Tibial nerve (tissue), 4 donors: Measurements from ENCODE around the gene MAN1A1. TPM values are rescaled to one million over a fixed set of nuclear protein-coding genes. Genes with fewer than 3 reads are reported as not detected.

ENCODE experiments used
- DNase-seq, 2 donors: peaks; one replicate each; pipeline ENCODE4 v3.0.0-alpha.2; 2019; ENCODE audit warnings: low spot score in 2 of 2
- H3K27ac ChIP-seq, 4 donors: fragments of 200-600 bp; sonication (generic) in 3 of 4; one replicate each; pipeline ENCODE4 v1.5.1; 2017 to 2019; ENCODE audit warnings: mild to moderate bottlenecking in 1 of 4
- H3K27me3 ChIP-seq, 2 donors: fragments of 200-600 bp; sonication (generic) in 1 of 2; one replicate each; pipeline versions ENCODE4 v1.5.1 to v1.6.0; 2017 to 2019
- H3K36me3 ChIP-seq, 3 donors: fragments of 200-600 bp; sonication (generic); one replicate each; pipeline ENCODE4 v1.5.1; 2018 to 2019
- H3K4me1 ChIP-seq, 4 donors: fragments of 200-600 bp; sonication (generic) in 3 of 4; one replicate each; pipeline ENCODE4 v1.5.1; 2017 to 2019
- H3K4me3 ChIP-seq, 4 donors: fragments of 200-600 bp; sonication (generic) in 3 of 4; one replicate each; pipeline ENCODE4 v1.5.1; 2017 to 2019; ENCODE audit warnings: mild to moderate bottlenecking in 1 of 4, moderate library complexity in 1 of 4
- H3K9me3 ChIP-seq, 4 donors: fragments of 200-600 bp; sonication (generic) in 3 of 4; one replicate each; pipeline ENCODE4 v1.5.1; 2017 to 2019
- CTCF ChIP-seq, 5 experiments: fragments of 200-600 bp in 3 of 5; fragments of 450-650 bp in 2 of 5; sonication (generic) in 3 of 5; IDR thresholded peaks; one replicate each; pipeline ENCODE4 v1.5.1; 2016 to 2019; ENCODE audit warnings: antibody characterized with exemption in 5 of 5, mild to moderate bottlenecking in 3 of 5, moderate library complexity in 2 of 5
- EP300 ChIP-seq, 2 donors: sonication (generic); formaldehyde crosslinking; IDR thresholded peaks; one replicate each; pipeline ENCODE4 v1.6.1; 2017; ENCODE audit warnings: antibody characterized with exemption in 2 of 2, mild to moderate bottlenecking in 1 of 2
- POLR2A ChIP-seq, 2 donors: fragments of 450-650 bp; IDR thresholded peaks; one replicate each; pipeline ENCODE4 v1.6.1; 2017; ENCODE audit warnings: antibody characterized with exemption in 2 of 2, mild to moderate bottlenecking in 2 of 2, moderate library complexity in 2 of 2
- WGBS, 2 donors: methylation state at CpG; one replicate each; pipeline ENCODE4 v1.1.5; 2018; 5-methylcytosine and 5-hydroxymethylcytosine counted together
- total RNA-seq, 4 donors: library from RNA; depleted of rRNA; stranded (reverse); fragments of >200 nt; gene quantifications; one replicate each; pipeline ENCODE4 v1.1.0, GENCODE V29; 2016

The MAN1A1 gene
- total RNA-seq, 4 donors from 2014 or later: 118 to 287 (median 154) TPM

GRCh38 chr6:119166024-119166784 lies 183.4 kb downstream of the MAN1A1 start:
- no peak for TF ChIP-seq CTCF (IDR thresholded peaks at IDR 0.05)
- TF ChIP-seq EP300 (IDR thresholded peaks at IDR 0.05): no peak
- no peak for TF ChIP-seq POLR2A (IDR thresholded peaks at IDR 0.05)
- Histone ChIP-seq H3K4me3 (no peak overlapping the region), H3K36me3 (no peaks in the 10 kb centered on the region), H3K27me3 (no peaks in the 10 kb centered on the region), H3K4me1 (peaks cover 0 to 11% (median 0%) of the 10 kb centered on the region in 4 donors), H3K9me3 (no peaks in the 10 kb centered on the region), H3K27ac (no peak overlapping the region)
- WGBS, 2 donors: 91% methylated on average over 3 of the region's 3 CpGs
- no peak for DNase-seq

- no peak overlapping the region for H3K27ac ChIP-seq
- no peaks in the 10 kb centered on the region for H3K27me3 ChIP-seq
- H3K36me3 ChIP-seq: no peaks in the 10 kb centered on the region
- peaks cover 0 to 19% (median 4%) of the 10 kb centered on the region in 4 donors for H3K4me1 ChIP-seq
- no peak for DNase-seq
- WGBS, 2 donors: 70 to 71% methylated on average over 8 of the region's 8 CpGs
- TF ChIP-seq EP300 (IDR thresholded peaks at IDR 0.05) (no peak), POLR2A (IDR thresholded peaks at IDR 0.05) (no peak), CTCF (IDR thresholded peaks at IDR 0.05) (no peak)
- no peak overlapping the region for H3K4me3 ChIP-seq
- H3K9me3 ChIP-seq: no peaks in the 10 kb centered on the region
Measured at GRCh38 chr6:119163006-119163405, 186.6 kb downstream of the MAN1A1 start.

GRCh38 chr6:119162134-119162775 lies 187.3 kb downstream of the MAN1A1 start:
- Histone ChIP-seq H3K27ac (no peak overlapping the region), H3K36me3 (no peaks in the 10 kb centered on the region), H3K9me3 (no peaks in the 10 kb centered on the region), H3K27me3 (no peaks in the 10 kb centered on the region), H3K4me1 (peaks cover 0 to 21% (median 4%) of the 10 kb centered on the region in 4 donors), H3K4me3 (no peak overlapping the region)
- DNase-seq: no peak
- WGBS, 2 donors: 77 to 84% methylated on average over 2 of the region's 2 CpGs
- TF ChIP-seq POLR2A (IDR thresholded peaks at IDR 0.05): no peak
- no peak for TF ChIP-seq CTCF (IDR thresholded peaks at IDR 0.05)
- TF ChIP-seq EP300 (IDR thresholded peaks at IDR 0.05): no peak

- 84 to 86% methylated on average over 4 of the region's 4 CpGs for WGBS, 2 donors
Measured at GRCh38 chr6:119161438-119161837, 188.1 kb downstream of the MAN1A1 start.

More at GRCh38 chr6:119161438-119161837, 188.1 kb downstream of the MAN1A1 start:
- DNase-seq: no peak
- Histone ChIP-seq H3K9me3 (no peaks in the 10 kb centered on the region), H3K27ac (no peak overlapping the region), H3K27me3 (no peaks in the 10 kb centered on the region), H3K4me1 (peaks cover 0 to 21% (median 4%) of the 10 kb centered on the region in 4 donors), H3K36me3 (no peaks in the 10 kb centered on the region), H3K4me3 (no peak overlapping the region)
- no peak for TF ChIP-seq CTCF (IDR thresholded peaks at IDR 0.05)
- no peak for TF ChIP-seq EP300 (IDR thresholded peaks at IDR 0.05)
- no peak for TF ChIP-seq POLR2A (IDR thresholded peaks at IDR 0.05)
